22Rv1 (cell line): Measurements from ENCODE around the gene CSNK2A2.
A peak's percentile ranks its signal among the peaks of the same experiment; 100 is the strongest.

ENCODE experiments used
- H3K27ac ChIP-seq: fragments of 450-650 bp; 2 replicates; pipeline ENCODE4 v1.5.1; 2017
- CTCF ChIP-seq: fragments of 450-650 bp; IDR thresholded peaks from 2 replicates; pipeline ENCODE4 v1.5.1; 2017; ENCODE audit warnings: mild to moderate bottlenecking
- ZFX ChIP-seq: fragments of 450-650 bp; IDR thresholded peaks from 2 replicates; pipeline ENCODE4 v1.6.1; 2017; ENCODE audit warnings: antibody characterized with exemption, borderline replicate concordance

Gene CSNK2A2

GRCh38 chr16:58138852-58139251, 59.1 kb downstream of the CSNK2A2 start:
- no peak overlapping the region for H3K27ac ChIP-seq
- TF ChIP-seq ZFX (no peak), CTCF (no peak)

- TF ChIP-seq ZFX (no peak), CTCF (no peak)
- H3K27ac ChIP-seq, result no peak overlapping the region
Observed at GRCh38 chr16:58137581-58137980, 60.3 kb downstream of the CSNK2A2 start.

GRCh38 chr16:58129097-58129936, 68.6 kb downstream of the CSNK2A2 start, which contains the start of gene CFAP20:
CFAP20 (minus strand) TSS chr16:58129381; CDS start chr16:58129115, 266 bp downstream.
- H3K27ac ChIP-seq, result peak within 1 kb of the TSS; percentile 87
- TF ChIP-seq ZFX (no peak), CTCF (no peak)

- peak overlapping the region; percentile 87 for H3K27ac ChIP-seq
- TF ChIP-seq CTCF (no peak), ZFX (no peak)
Observed at GRCh38 chr16:58128711-58129096, 69.2 kb downstream of the CSNK2A2 start.

GRCh38 chr16:58128181-58128631, 69.7 kb downstream of the CSNK2A2 start:
- TF ChIP-seq ZFX (no peak), CTCF (no peak)
- peak overlapping the region; percentile 87; the same call in 1 of the 2 replicates for H3K27ac ChIP-seq

- no peak overlapping the region for H3K27ac ChIP-seq
- TF ChIP-seq CTCF, result no peak
- TF ChIP-seq ZFX, result no peak
Observed at GRCh38 chr16:58127634-58128033, 70.3 kb downstream of the CSNK2A2 start.

GRCh38 chr16:58127033-58127556, 70.8 kb downstream of the CSNK2A2 start:
- H3K27ac ChIP-seq, result no peak overlapping the region
- TF ChIP-seq CTCF (peak; percentile 21), ZFX (no peak)
